ENCODE measurements around the gene GMPR2. TPM values are rescaled to one million over a fixed set of nuclear protein-coding genes. Genes with fewer than 3 reads are reported as not detected.
A peak's percentile ranks its signal among the peaks of the same experiment; 100 is the strongest.

GMPR2 gene
- total and polyA plus RNA-seq, 2 experiments from 2014 or later, result 69.6 to 83.4 TPM

DNA sequence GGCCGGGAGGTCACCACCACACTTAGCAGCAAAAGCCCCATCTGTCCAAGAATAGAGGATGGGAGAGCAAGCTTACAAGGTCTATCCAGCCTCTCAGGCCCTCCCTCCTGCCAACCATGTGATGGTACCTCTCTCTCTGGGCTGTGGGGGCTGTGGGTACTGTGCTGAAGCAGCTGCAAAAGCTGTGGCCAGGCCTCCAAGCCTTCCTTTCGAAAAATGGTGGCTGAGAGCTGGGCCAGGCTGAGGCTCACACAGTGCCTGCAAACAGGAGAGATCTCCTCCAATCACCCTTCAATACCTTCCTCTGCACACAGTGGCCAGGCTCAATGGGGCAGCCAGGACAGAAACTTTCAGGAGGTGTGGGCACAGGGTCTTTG is 45.2 kb upstream of the GMPR2 start:
- no peak overlapping the region for H3K4me3 ChIP-seq
- WGBS (ENCODE audit: low lambda C conversion rate, missing lambda C conversion rate), result 88% methylated on average over 2 of the region's 2 CpGs
- no peak overlapping the region for H3K27ac ChIP-seq
- H4K20me1 ChIP-seq (ENCODE audit: insufficient read depth, poor library complexity, severe bottlenecking), result no peaks in the 10 kb centered on the region
- H3K36me3 ChIP-seq (replicated peaks; ENCODE audit: insufficient read depth, low read depth), result no peaks in the 10 kb centered on the region
- H3K4me1 ChIP-seq (ENCODE audit: insufficient read depth), result peaks cover 5% of the 10 kb centered on the region
- no peaks in the 10 kb centered on the region for H3K9me3 ChIP-seq (ENCODE audit: low read depth)
- no peaks in the 10 kb centered on the region for H3K27me3 ChIP-seq
- no peak overlapping the region for H2AFZ ChIP-seq
- DNase-seq (ENCODE audit: low spot score), result no peak
- H3K79me2 ChIP-seq, result peaks cover 24% of the 10 kb centered on the region
- H3K4me2 ChIP-seq, result peak overlapping the region; percentile 98
- no peak for TF ChIP-seq CTCF (IDR thresholded peaks at IDR 0.05; ENCODE audit: poor library complexity)
- TF ChIP-seq EZH2 (IDR thresholded peaks at IDR 0.05; ENCODE audit: borderline replicate concordance), result no peak
- TF ChIP-seq EZH2phosphoT487 (IDR thresholded peaks at IDR 0.05; ENCODE audit: low read depth, severe bottlenecking, unreplicated experiment), result no peak
- H3K9me2 ChIP-seq (replicated peaks; ENCODE audit: insufficient read depth), result no peaks in the 10 kb centered on the region

- Histone ChIP-seq H3K9me2 (replicated peaks; ENCODE audit: insufficient read depth) (no peaks in the 10 kb centered on the region), H3K9me3 (ENCODE audit: low read depth) (no peaks in the 10 kb centered on the region), H4K20me1 (ENCODE audit: insufficient read depth, poor library complexity, severe bottlenecking) (no peaks in the 10 kb centered on the region), H3K79me2 (peaks cover 30% of the 10 kb centered on the region), H3K36me3 (replicated peaks; ENCODE audit: insufficient read depth, low read depth) (no peaks in the 10 kb centered on the region), H3K27ac (peak within 1 kb of the TSS; percentile 78), H3K4me1 (ENCODE audit: insufficient read depth) (peaks cover 5% of the 10 kb centered on the region), H3K4me3 (peak within 1 kb of the TSS; percentile 51), H2AFZ (peak within 1 kb of the TSS; percentile 43), H3K27me3 (no peaks in the 10 kb centered on the region), H3K4me2 (peak within 1 kb of the TSS; percentile 98)
- WGBS (ENCODE audit: low lambda C conversion rate, missing lambda C conversion rate), result under 1% methylated on average over 57 of the region's 65 CpGs
- TF ChIP-seq EZH2phosphoT487 (IDR thresholded peaks at IDR 0.05; ENCODE audit: low read depth, severe bottlenecking, unreplicated experiment) (no peak), CTCF (IDR thresholded peaks at IDR 0.05; ENCODE audit: poor library complexity) (no peak), EZH2 (IDR thresholded peaks at IDR 0.05; ENCODE audit: borderline replicate concordance) (no peak)
- peak; percentile 97 for DNase-seq (ENCODE audit: low spot score)
Measured at GRCh38 chr14:24188251-24189058, 44.3 kb upstream of the GMPR2 start, which contains the start of gene IPO4. Gene IPO4 (minus strand): TSS chr14:24188816. CDS start chr14:24188787, 29 bp downstream.

DNA sequence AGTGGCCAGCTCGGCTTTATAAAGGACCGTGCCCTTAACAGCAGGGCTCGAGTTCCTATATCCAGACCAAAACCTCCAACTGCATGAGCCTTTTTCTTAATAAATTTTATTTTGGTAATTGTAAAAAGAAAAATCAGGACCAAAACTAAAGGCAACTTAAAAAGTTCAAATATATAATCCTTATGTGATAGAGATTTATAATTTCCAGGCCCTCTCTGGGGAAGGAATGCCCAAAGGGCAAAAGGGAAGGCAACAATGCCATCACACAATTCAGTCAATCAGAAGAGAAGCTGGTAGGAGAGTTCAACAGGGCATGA is 43.7 kb upstream of the GMPR2 start:
- WGBS (ENCODE audit: low lambda C conversion rate, missing lambda C conversion rate), result 5% methylated on average over 3 of the region's 3 CpGs
- H3K36me3 ChIP-seq (replicated peaks; ENCODE audit: insufficient read depth, low read depth), result no peaks in the 10 kb centered on the region

More for the DNA sequence above, 43.7 kb upstream of the GMPR2 start:
- no peak for DNase-seq (ENCODE audit: low spot score)
- peaks cover 5% of the 10 kb centered on the region for H3K4me1 ChIP-seq (ENCODE audit: insufficient read depth)
- no peaks in the 10 kb centered on the region for H4K20me1 ChIP-seq (ENCODE audit: insufficient read depth, poor library complexity, severe bottlenecking)
- H3K27me3 ChIP-seq, result no peaks in the 10 kb centered on the region
- H3K9me3 ChIP-seq (ENCODE audit: low read depth), result no peaks in the 10 kb centered on the region
- H3K27ac ChIP-seq, result peak overlapping the region; percentile 66
- H3K4me2 ChIP-seq, result peak overlapping the region; percentile 74
- no peak for TF ChIP-seq CTCF (IDR thresholded peaks at IDR 0.05; ENCODE audit: poor library complexity)
- no peak for TF ChIP-seq EZH2 (IDR thresholded peaks at IDR 0.05; ENCODE audit: borderline replicate concordance)
- no peak overlapping the region for H3K4me3 ChIP-seq
- no peaks in the 10 kb centered on the region for H3K9me2 ChIP-seq (replicated peaks; ENCODE audit: insufficient read depth)
- peak overlapping the region; percentile 34 for H2AFZ ChIP-seq
- peaks cover 33% of the 10 kb centered on the region for H3K79me2 ChIP-seq

Measured in hepatocyte (in vitro differentiated cells).